Muscle of leg (tissue), 11 donors: Measurements from ENCODE around the gene SYT8. TPM values are rescaled to one million over a fixed set of nuclear protein-coding genes. Genes with fewer than 3 reads are reported as not detected.
A peak's percentile ranks its signal among the peaks of the same experiment; 100 is the strongest.

ENCODE experiments used
- DNase-seq: peaks from one replicate; pipeline ENCODE4 v3.0.0; 2013
- H3K27ac ChIP-seq: one replicate; pipeline ENCODE4 v1.5.1; 2013; ENCODE audit warnings: mild to moderate bottlenecking, low read length, control low read depth
- H3K27me3 ChIP-seq: one replicate; pipeline ENCODE4 v1.6.1; 2013; ENCODE audit warnings: low read length; ENCODE audit not compliant: control insufficient read depth, insufficient read depth
- H3K36me3 ChIP-seq: one replicate; pipeline ENCODE4 v1.6.1; 2013; ENCODE audit warnings: low read length; ENCODE audit not compliant: control insufficient read depth, insufficient read depth
- H3K4me1 ChIP-seq: one replicate; pipeline ENCODE4 v1.6.1; 2013; ENCODE audit warnings: low read length; ENCODE audit not compliant: control insufficient read depth, insufficient read depth
- H3K4me3 ChIP-seq: one replicate; pipeline ENCODE4 v1.5.1; 2013; ENCODE audit warnings: low read length, control low read depth
- H3K9me3 ChIP-seq: replicated peaks from 2 replicates; pipeline ENCODE4 v1.6.1; 2013; ENCODE audit warnings: low read depth, low read length; ENCODE audit not compliant: control insufficient read depth
- WGBS: methylation state at CpG from one replicate; pipeline ENCODE4 v1.1.5; 2013; ENCODE audit warnings: missing lambda C conversion rate; ENCODE audit not compliant: insufficient coverage; 5-methylcytosine and 5-hydroxymethylcytosine counted together
- polyA plus RNA-seq, 8 donors: library from polyadenylated mRNA; unstranded; fragments of 120-200 nt; gene quantifications; one replicate each; pipeline versions ENCODE4 v1.2.1 to v1.2.3, GENCODE V29; 2013; ENCODE audit warnings: inconsistent platforms in 1 of 8, low replicate concordance in 1 of 8; ENCODE audit not compliant: insufficient read length in 8 of 8, insufficient read depth in 1 of 8
- total RNA-seq: library from RNA; stranded (reverse); fragments of 120-200 nt; gene quantifications from one replicate; pipeline ENCODE4 v1.2.4, GENCODE V29; 2013

The SYT8 gene
- total and polyA plus RNA-seq, 9 donors, result 0.27 to 1.7 (median 0.76) TPM

DNA sequence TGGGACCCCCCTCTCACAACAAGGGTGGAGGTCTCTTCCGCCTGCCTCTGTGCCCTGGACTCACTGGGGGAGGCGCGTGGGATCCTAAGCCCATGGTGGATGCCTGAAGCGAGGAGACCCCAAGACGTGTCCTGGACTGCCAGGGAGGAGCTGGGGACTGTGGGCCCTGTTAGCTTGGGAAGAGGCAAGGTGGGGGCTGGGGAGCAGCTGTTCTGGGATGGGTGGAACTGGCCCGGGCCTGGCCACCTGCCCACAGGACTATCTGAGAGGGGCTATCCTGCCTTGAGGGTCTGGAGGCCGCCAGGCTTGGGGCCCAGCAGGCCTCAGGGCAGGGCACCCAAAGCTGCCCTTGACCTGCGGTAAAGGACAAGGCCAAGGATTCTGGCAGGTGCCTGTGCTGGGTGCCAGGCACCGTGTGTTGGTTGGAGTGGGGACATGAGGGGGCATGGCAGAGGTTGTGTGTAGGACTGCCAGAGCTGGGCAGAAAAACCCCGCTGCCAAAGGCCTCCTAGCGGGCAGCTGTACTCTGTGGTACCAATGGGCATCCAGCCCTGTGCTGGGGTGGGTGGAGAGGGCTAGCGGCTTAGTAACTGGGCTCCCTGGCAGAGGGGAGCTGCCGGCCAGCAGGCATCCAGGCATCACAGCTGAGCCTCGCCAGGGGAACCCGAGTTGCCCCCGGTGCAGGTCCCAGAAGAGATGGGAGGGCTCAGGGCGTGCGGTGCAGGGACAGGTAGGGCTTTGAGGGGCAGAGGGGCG, 18.8 kb downstream of the SYT8 start:
- Histone ChIP-seq H3K36me3 (no peaks in the 10 kb centered on the region), H3K27ac (peak overlapping the region; percentile 42), H3K4me3 (peak overlapping the region; percentile 14), H3K27me3 (no peaks in the 10 kb centered on the region), H3K4me1 (peaks cover 58% of the 10 kb centered on the region), H3K9me3 (no peaks in the 10 kb centered on the region)
- 80% methylated on average over 19 of the region's 19 CpGs for WGBS
- peak; percentile 45 for DNase-seq

DNA sequence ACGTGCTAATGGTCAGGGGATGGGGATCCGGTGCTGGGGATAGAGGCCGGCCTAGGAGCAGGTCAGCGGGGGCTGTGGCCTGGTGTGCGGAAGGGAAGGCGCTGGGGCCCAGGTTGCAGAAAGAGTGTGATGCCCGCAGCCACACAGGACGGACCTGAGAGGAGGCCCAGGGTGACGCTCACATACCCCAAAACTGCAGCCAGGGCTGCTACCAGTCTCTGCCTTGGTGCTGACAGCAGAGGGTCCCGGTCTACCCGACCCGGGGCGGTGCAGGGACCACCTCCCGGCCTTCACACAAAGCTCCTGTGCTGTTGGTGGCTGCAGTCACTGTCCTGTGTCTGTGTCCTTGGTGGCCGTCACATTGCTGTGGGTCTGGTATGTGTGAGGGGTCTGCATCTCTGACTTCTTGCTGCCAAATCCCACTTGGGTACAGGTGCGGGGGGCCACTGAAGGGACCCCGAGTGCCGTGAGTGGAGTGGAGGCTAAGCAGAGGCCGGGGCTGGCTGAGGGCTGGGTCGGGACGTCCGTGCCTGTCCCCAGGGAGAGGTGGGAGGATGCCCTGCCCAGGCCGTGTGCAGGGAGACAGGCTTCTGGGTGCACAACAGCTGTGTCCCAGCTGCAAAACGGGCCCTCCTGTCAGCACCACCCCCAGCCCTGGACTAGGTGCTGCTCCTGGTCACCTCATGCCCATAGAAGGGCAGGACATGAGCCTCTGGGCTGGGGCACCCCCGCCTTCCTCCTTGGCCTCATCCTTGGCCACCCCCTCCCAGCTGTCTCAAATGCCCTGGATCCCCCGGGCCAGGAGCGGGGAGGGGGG, 19.6 kb downstream of the SYT8 start:
- peak; percentile 76 for DNase-seq
- H3K4me3 ChIP-seq, result peak overlapping the region; percentile 14
- WGBS, result 83% methylated on average over 17 of the region's 27 CpGs
- H3K27ac ChIP-seq, result peak overlapping the region; percentile 52
- H3K36me3 ChIP-seq, result no peaks in the 10 kb centered on the region
- H3K4me1 ChIP-seq, result peaks cover 55% of the 10 kb centered on the region
- no peaks in the 10 kb centered on the region for H3K9me3 ChIP-seq
- H3K27me3 ChIP-seq, result no peaks in the 10 kb centered on the region

DNA sequence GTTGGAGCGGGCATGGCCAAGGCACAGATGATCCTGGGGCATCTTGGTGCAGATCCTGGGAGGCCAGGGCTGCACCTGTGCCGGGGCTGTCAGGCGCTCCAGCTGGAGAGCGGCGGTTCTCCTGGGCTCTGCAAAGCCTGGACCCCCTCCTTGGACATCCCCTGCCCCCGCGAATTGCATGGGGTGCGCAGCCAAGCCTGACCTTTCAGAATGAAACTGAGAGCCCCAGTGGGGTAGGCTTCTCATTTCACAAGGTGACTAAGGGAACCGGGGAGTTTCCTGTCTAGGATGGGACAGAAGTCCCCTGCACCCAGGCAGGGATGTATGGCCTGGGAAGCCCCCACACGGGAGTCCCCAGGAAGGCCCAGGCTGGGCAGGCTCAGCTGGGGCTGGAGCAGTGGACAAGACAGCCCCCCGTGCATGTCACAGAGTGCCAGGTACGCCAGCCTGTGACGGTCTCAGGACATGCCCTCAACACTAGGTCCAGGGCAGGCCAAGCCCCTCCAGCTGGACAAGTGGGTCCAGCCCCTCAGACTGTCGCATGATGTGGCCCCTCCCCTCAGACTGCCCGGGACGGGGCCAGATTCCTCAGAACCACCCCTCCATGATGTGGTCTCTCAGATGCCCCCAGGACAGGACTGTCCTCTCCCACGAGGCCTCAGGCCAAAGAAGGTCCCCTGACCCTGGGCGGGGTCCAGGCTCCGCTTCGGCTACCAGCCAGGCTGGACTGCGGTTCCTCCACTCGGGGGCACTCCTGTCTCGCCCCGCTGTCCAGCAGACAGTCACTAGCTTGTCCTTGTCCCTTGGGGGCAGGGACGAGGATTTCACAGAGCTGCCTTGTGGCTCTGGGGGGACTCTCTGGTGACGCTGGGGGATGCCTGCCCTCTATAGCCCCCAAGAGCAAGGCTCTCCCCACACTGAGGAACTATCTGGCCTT, 20.4 kb downstream of the SYT8 start:
- peak; percentile 47 for DNase-seq
- H3K4me3 ChIP-seq, result no peak overlapping the region
- no peaks in the 10 kb centered on the region for H3K27me3 ChIP-seq
- H3K4me1 ChIP-seq, result peaks cover 55% of the 10 kb centered on the region
- H3K27ac ChIP-seq, result peak overlapping the region; percentile 40
- H3K36me3 ChIP-seq, result no peaks in the 10 kb centered on the region
- H3K9me3 ChIP-seq, result no peaks in the 10 kb centered on the region
- 66% methylated on average over 24 of the region's 26 CpGs for WGBS

DNA sequence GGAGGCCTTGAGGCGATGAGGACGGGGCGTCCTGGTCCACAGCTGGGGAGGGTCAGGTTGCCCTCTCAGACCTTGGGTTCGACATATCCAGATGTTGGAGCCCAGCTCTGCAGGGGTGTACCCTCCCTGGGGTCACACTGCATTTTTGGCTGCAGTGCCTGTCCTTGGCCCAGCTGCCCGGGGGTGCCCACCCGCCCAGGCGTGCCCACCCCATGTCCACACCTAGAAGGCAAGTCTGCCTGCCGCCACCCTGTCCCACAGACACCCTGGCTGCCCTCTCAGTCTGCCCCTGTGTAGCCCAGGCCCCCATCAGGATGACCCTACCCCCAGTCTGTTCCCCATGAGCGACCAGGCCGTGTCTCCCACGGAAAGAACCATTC, 21.1 kb downstream of the SYT8 start:
- Histone ChIP-seq H3K9me3 (no peaks in the 10 kb centered on the region), H3K4me1 (peaks cover 55% of the 10 kb centered on the region), H3K27ac (no peak overlapping the region), H3K36me3 (no peaks in the 10 kb centered on the region), H3K4me3 (no peak overlapping the region), H3K27me3 (no peaks in the 10 kb centered on the region)
- 94% methylated on average over 11 of the region's 11 CpGs for WGBS
- no peak for DNase-seq

DNA sequence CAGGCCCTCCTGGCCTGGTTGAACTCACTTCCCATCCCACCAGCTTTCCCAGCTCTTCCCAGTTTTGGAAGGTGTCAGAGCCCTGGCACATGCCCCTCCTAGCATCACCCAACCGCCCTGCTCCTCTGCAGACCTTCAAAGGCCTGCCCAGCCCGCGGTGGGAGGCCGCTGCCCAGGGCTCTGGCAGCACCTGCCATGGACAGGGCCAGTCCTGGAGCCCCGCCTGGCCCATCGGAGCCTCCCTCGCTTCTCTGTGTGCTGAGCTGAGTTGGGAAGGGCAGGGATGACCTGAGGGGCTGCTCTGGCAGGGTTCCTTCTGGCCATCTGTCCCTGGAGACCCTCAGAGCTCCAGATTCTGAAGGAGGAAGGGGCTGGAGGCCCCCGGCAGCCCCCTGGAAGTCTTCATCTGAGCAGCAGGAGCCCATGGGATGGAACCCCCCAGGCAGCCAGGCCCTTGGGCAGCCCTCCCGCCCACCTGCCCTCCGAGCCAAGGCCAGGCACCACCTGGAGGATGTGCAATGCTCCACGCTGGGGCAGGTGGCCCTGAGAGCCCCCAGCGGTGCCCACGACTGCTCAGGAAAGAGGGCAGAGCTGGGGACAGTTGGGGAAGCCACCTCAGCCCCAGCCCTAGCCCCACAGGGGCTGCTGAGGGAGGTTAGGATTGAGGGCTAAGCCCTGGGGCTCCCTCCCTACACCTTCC, 21.7 kb downstream of the SYT8 start:
- H3K4me1 ChIP-seq, result peaks cover 55% of the 10 kb centered on the region

DNA sequence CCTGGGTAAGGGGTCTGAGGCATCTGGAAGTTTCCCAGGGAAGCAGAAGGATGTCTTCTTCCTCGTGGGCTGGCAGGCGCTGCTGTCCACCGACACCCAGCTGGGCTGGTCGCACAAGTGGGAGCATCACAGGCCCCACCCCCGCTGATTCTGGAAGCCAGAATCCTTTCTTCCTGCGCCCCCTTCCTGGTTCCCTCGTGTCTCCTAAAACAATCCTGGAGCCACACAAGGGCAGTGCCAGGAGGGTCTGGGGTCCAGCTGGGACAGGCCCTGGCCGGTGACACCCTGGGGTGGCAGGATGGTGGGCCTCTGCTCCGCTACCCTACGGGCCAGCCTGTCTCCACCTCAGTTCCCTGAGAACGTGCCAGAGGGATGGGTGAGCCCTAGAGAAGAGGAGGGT, 22.3 kb downstream of the SYT8 start:
- peaks cover 53% of the 10 kb centered on the region for H3K4me1 ChIP-seq
- no peaks in the 10 kb centered on the region for H3K36me3 ChIP-seq
- no peaks in the 10 kb centered on the region for H3K27me3 ChIP-seq
- DNase-seq, result no peak
- 78% methylated on average over 7 of the region's 11 CpGs for WGBS
- no peaks in the 10 kb centered on the region for H3K9me3 ChIP-seq
- no peak overlapping the region for H3K27ac ChIP-seq
- H3K4me3 ChIP-seq, result no peak overlapping the region

More for the DNA sequence above, 21.7 kb downstream of the SYT8 start:
- Histone ChIP-seq H3K27ac (no peak overlapping the region), H3K27me3 (no peaks in the 10 kb centered on the region), H3K4me3 (no peak overlapping the region), H3K36me3 (no peaks in the 10 kb centered on the region), H3K9me3 (no peaks in the 10 kb centered on the region)
- WGBS, result 82% methylated on average over 10 of the region's 13 CpGs
- DNase-seq, result no peak

DNA sequence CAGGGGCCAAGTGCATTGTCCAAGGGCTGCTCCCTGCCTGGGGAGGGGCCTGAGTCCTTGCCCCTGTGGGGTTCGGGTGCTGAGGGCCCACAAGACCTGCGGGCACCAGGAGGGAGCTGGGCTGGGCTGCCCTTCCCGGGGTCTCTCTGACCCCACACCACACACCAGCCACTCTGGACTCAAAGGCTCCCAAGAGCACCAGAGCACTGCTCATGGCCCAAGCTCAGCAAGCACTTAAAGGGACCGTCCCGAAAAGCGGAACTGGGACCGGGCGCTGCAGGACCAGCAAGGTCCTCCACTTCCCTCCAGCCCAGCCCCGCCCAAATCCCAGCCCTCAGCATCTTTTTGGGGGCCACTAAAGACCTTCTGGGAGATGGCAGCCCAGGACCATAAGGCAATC, 23.4 kb downstream of the SYT8 start:
- no peaks in the 10 kb centered on the region for H3K9me3 ChIP-seq
- no peak for DNase-seq
- H3K27ac ChIP-seq, result no peak overlapping the region
- H3K27me3 ChIP-seq, result no peaks in the 10 kb centered on the region
- H3K4me3 ChIP-seq, result no peak overlapping the region
- H3K36me3 ChIP-seq, result no peaks in the 10 kb centered on the region
- H3K4me1 ChIP-seq, result peaks cover 50% of the 10 kb centered on the region
- 86% methylated on average over 6 of the region's 9 CpGs for WGBS

DNA sequence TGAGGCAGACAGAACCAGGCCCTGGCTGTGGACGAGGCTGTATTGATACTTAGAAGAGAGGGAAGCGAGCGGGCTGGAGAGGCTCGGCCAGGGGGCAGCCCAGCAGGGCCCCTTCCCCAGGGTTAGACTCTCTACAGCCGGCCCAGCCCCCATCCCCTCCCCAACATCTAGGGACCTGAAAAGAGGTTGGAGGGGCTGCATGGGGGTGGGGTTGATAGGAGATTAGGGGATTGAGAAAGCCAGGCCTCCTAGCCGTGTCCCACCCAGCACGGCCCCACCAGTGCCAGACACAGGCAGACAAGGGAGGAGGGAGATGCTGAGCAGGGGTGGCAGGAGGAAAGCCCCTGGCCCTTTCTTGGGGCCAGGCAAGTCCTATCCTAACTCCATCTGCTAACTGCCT, 23.8 kb downstream of the SYT8 start:
- Histone ChIP-seq H3K36me3 (no peaks in the 10 kb centered on the region), H3K27ac (no peak overlapping the region), H3K27me3 (no peaks in the 10 kb centered on the region), H3K9me3 (no peaks in the 10 kb centered on the region), H3K4me1 (peaks cover 50% of the 10 kb centered on the region), H3K4me3 (no peak overlapping the region)
- DNase-seq, result no peak
- WGBS, result 40% methylated on average over 1 of the region's 7 CpGs

DNA sequence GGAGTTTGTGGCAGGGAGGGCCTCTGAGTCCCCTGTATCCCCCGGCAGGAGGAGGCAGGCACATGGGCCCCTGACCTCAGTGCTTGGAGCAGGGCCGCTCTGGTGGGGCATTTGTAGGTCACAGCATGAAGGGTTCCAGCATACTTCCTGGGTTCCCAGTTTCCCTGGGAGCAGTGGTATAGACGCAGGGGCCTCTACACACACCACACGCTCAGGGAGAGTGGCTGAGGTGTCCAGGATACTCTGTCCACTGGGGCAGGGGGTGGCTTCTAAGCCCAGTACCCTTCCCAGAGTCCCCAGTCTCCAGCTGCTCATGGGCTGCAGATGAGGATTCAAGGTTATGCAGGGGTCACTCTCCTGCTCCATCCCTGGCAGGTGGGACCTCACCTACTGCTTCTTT, 24.2 kb downstream of the SYT8 start:
- WGBS, result no CpG with 5 or more reads among the region's 4 CpGs
- peaks cover 50% of the 10 kb centered on the region for H3K4me1 ChIP-seq
- DNase-seq, result no peak

More for the DNA sequence above, 24.2 kb downstream of the SYT8 start:
- Histone ChIP-seq H3K27me3 (no peaks in the 10 kb centered on the region), H3K36me3 (no peaks in the 10 kb centered on the region), H3K4me3 (no peak overlapping the region), H3K27ac (no peak overlapping the region), H3K9me3 (no peaks in the 10 kb centered on the region)
